ENCODE data around the gene TJP1.

The TJP1 gene

GRCh38 chr15:29672923-29673809 is 149.1 kb downstream of the TJP1 start:
- TF ChIP-seq FOXP2 (optimal IDR thresholded peaks at IDR 0.05; ENCODE audit: borderline replicate concordance, extremely low read depth, extremely low read length, insufficient read depth) (no peak), SIN3A (IDR thresholded peaks at IDR 0.05; ENCODE audit: borderline replicate concordance, insufficient read depth, low read length) (no peak)

GRCh38 chr15:29672446-29672845 is 149.8 kb downstream of the TJP1 start:
- no peak for TF ChIP-seq TAF1 (IDR thresholded peaks at IDR 0.05; ENCODE audit: borderline replicate concordance, insufficient read depth, low read length)
- no peak for TF ChIP-seq POLR2AphosphoS5 (IDR thresholded peaks at IDR 0.05; ENCODE audit: low read depth, low read length)
- no peak for TF ChIP-seq SIN3A (IDR thresholded peaks at IDR 0.05; ENCODE audit: borderline replicate concordance, insufficient read depth, low read length)
- no peak for TF ChIP-seq REST (IDR thresholded peaks at IDR 0.05; ENCODE audit: insufficient read depth in 1 of 2, low read depth in 2 of 2, low read length in 2 of 2)

GRCh38 chr15:29670998-29671981 is 151.0 kb downstream of the TJP1 start:
- no peak for TF ChIP-seq POLR2AphosphoS5 (IDR thresholded peaks at IDR 0.05; ENCODE audit: low read depth, low read length)
- no peak for TF ChIP-seq TAF1 (IDR thresholded peaks at IDR 0.05; ENCODE audit: borderline replicate concordance, insufficient read depth, low read length)
- no peak for TF ChIP-seq FOXP2 (optimal IDR thresholded peaks at IDR 0.05; ENCODE audit: borderline replicate concordance, extremely low read depth, extremely low read length, insufficient read depth)
- no peak for TF ChIP-seq SIN3A (IDR thresholded peaks at IDR 0.05; ENCODE audit: borderline replicate concordance, insufficient read depth, low read length)
- no peak for TF ChIP-seq REST (IDR thresholded peaks at IDR 0.05; ENCODE audit: insufficient read depth in 1 of 2, low read depth in 2 of 2, low read length in 2 of 2)

- TF ChIP-seq POLR2AphosphoS5 (IDR thresholded peaks at IDR 0.05; ENCODE audit: low read depth, low read length) (no peak), SIN3A (IDR thresholded peaks at IDR 0.05; ENCODE audit: borderline replicate concordance, insufficient read depth, low read length) (no peak), TAF1 (IDR thresholded peaks at IDR 0.05; ENCODE audit: borderline replicate concordance, insufficient read depth, low read length) (no peak), REST (IDR thresholded peaks at IDR 0.05; ENCODE audit: insufficient read depth in 1 of 2, low read depth in 2 of 2, low read length in 2 of 2) (no peak), FOXP2 (optimal IDR thresholded peaks at IDR 0.05; ENCODE audit: borderline replicate concordance, extremely low read depth, extremely low read length, insufficient read depth) (no peak)
Measured at GRCh38 chr15:29670266-29670665, 152.0 kb downstream of the TJP1 start.

- TF ChIP-seq FOXP2 (optimal IDR thresholded peaks at IDR 0.05; ENCODE audit: borderline replicate concordance, extremely low read depth, extremely low read length, insufficient read depth) (no peak), POLR2AphosphoS5 (IDR thresholded peaks at IDR 0.05; ENCODE audit: low read depth, low read length) (no peak), TAF1 (IDR thresholded peaks at IDR 0.05; ENCODE audit: borderline replicate concordance, insufficient read depth, low read length) (no peak), REST (IDR thresholded peaks at IDR 0.05; ENCODE audit: insufficient read depth in 1 of 2, low read depth in 2 of 2, low read length in 2 of 2) (no peak), SIN3A (IDR thresholded peaks at IDR 0.05; ENCODE audit: borderline replicate concordance, insufficient read depth, low read length) (no peak)
Measured at GRCh38 chr15:29669823-29670222, 152.4 kb downstream of the TJP1 start.

All from PFSK-1 (cell line).